DMS79 treated with DMSO at 0.1 percent for 48 hours (cell line): Measurements from ENCODE around the gene C1orf52.
"Not testable (repeated sequence)": the region's sequence is repeated elsewhere in the genome, so short reads cannot be mapped to it uniquely, and the experiment has no call there.

Experiments
- DNase-seq: peaks from one replicate; lab custom pipeline; 2025; lab: John Stamatoyannopoulos, UW

C1orf52 gene

GRCh38 chr1:85277802-85278201, 18.3 kb upstream of the C1orf52 start:
- no peak for DNase-seq

- no peak for DNase-seq
Measured at GRCh38 chr1:85276978-85277639, 17.6 kb upstream of the C1orf52 start.

- DNase-seq: peak; percentile 97
Measured at GRCh38 chr1:85276215-85276977, 16.9 kb upstream of the C1orf52 start, which contains the start of gene BCL10. BCL10 (minus strand) TSS chr1:85276632; CDS start chr1:85276352, 280 bp downstream.

GRCh38 chr1:85275701-85276214, 16.3 kb upstream of the C1orf52 start:
- DNase-seq: peak; percentile 48

GRCh38 chr1:85274969-85275453, 15.5 kb upstream of the C1orf52 start:
- DNase-seq: no peak

GRCh38 chr1:85273397-85273796, 13.9 kb upstream of the C1orf52 start:
- DNase-seq: no peak

- no peak for DNase-seq
Measured at GRCh38 chr1:85268801-85269585, 9.5 kb upstream of the C1orf52 start.

GRCh38 chr1:85267313-85267712, 7.9 kb upstream of the C1orf52 start:
- DNase-seq: no peak

GRCh38 chr1:85264150-85264549, 4.7 kb upstream of the C1orf52 start:
- no peak for DNase-seq

- DNase-seq: no peak
Measured at GRCh38 chr1:85262985-85263384, 3.5 kb upstream of the C1orf52 start.

- no peak for DNase-seq
Measured at GRCh38 chr1:85259912-85260274, 431 bp upstream of the C1orf52 start.

- no peak for DNase-seq
Measured at GRCh38 chr1:85258536-85259117, 835 bp downstream of the C1orf52 start.

- not testable (repeated sequence) for DNase-seq
Measured at GRCh38 chr1:85249042-85249441, 10.4 kb downstream of the C1orf52 start.

GRCh38 chr1:85245891-85246290, 13.6 kb downstream of the C1orf52 start:
- DNase-seq: no peak

- no peak for DNase-seq
Measured at GRCh38 chr1:85245456-85245855, 14.0 kb downstream of the C1orf52 start.

- DNase-seq: no peak
Measured at GRCh38 chr1:85244271-85245061, 15.0 kb downstream of the C1orf52 start.

- DNase-seq: peak; percentile 20
Measured at GRCh38 chr1:85243372-85243771, 16.1 kb downstream of the C1orf52 start.

- DNase-seq: no peak
Measured at GRCh38 chr1:85240643-85241042, 18.8 kb downstream of the C1orf52 start.

- peak; percentile 43 for DNase-seq
Measured at GRCh38 chr1:85240174-85240601, 19.3 kb downstream of the C1orf52 start.

- DNase-seq: no peak
Measured at GRCh38 chr1:85237613-85238012, 21.8 kb downstream of the C1orf52 start.
